Measurements from ENCODE around the gene OR2T11.
"Not testable (repeated sequence)": the region's sequence is repeated elsewhere in the genome, so short reads cannot be mapped to it uniquely, and the experiment has no call there.

OR2T11 gene

DNA sequence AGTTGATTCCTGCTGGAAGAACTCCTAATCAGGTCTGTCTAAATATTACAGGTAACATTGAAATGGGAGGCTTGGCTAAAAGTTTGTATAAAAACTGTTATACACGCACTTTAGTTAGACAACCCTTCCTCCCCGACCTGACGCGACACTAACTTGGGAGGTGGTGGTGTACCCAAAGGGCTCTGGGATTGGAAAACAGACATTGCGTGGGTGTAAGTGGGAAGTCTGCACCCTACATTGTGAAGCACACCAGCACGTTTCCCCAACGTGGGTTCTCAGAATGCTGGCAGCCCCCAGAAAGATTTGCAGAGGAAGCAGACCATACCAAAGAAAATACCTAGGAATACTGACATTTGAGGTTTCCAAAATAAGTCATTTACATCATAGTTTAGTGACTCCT lies 16.8 kb downstream of the OR2T11 start:
- no peak for DNase-seq

DNA sequence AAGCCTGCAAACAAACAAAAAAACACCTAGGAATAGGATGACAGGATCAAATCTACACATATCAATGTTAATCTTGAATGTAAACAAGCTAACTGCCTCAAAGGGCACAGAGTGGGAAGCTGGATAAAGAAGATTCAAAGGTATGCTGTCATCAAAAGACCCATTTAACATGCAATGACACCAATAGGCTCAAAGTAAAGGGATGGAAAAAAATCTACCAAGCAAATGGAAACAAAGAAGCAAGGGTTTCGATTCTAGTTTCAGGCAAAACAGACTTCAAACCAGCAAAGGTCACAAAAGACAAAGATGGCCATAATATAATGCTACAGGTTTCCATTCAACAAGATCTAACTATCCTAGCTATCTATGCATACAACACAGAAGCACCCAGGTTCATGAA lies 21.1 kb downstream of the OR2T11 start:
- DNase-seq: no peak

DNA sequence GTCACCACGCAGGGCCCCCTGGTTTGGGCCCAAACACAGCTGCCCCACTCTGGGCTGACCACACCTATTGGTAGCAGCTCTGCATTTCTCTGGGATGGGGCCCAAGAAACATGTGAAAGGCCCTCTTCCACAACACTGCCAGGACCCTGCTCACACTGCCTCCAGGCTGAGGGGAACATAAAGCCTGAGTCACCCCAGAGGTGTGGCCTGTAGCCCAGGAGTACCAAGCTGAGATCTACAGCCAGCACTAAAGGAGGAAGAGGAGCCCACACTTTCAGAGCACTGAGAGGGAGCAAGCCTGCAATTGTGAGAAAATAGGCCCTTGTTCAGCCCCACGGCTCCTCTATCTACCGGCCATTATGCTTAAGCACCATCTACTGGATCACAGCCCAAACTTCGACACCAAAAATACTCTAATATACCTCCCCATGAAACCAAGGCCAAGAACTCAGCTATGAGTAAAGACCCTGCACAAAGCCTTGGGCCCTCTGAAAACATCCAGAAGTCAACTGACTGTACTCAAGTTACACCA lies 22.9 kb downstream of the OR2T11 start:
- no peak for DNase-seq

DNA sequence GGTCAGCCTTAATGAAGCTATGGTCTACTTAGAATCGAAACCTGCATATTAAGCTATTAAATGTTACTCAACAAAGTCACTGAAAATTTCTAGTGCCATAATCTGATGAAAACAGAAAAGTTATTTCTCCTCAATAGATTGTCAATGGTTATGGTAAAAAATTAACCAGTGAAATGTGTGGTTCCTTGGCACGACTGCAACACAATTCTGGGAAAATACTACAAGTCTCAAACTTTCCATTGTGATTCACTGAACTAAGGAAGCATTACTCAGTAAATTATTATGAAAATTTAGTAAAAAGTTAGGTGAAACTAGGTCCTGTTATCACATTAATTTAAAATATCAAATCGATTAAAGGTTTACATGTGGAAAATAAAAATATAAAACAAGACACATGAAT lies 24.6 kb downstream of the OR2T11 start:
- no peak for DNase-seq

DNA sequence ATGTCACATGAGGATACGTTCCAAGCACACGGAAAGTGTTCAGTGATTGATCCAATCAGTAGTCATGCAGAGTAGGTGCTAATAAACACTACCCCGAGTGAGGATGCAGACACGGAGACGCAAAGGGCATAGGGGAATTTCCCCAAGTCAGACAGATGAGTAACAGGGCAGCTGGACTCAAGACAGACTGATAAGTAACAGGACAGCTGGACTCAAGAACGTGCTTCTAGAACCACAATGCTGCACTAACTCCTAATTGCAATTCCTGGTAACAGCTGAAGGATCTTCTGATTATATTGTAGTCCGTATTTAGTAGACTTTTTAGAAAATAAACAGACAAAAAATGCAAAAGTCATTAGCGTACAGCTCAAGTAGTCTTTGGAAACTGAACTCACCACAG lies 35.5 kb downstream of the OR2T11 start:
- DNase-seq: no peak

DNA sequence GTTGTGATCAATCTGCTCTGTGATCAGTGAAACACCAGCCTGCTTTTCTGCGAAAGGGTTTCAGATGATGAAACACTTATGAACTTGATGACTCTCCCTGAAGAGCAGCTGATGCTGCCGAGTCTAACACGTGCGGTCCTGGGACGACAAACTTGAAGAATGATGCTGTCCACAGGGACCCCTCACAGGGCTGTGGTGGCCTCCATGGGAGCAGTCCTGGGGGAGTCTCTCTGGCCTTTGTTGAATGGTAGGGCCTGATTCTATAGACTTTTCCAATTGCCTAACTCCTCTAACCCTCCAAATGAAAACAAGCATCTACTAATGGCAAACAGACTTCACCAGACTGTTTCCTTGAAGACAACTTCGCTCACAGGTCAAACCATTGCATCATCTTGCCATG lies 37.3 kb downstream of the OR2T11 start, which contains the start of gene OR2T10:
TSS of gene OR2T10 (minus strand) at position 112 of the 400 bp plus-strand sequence. CDS start 3,932 bp downstream, outside the sequence.
- no peak for DNase-seq

DNA sequence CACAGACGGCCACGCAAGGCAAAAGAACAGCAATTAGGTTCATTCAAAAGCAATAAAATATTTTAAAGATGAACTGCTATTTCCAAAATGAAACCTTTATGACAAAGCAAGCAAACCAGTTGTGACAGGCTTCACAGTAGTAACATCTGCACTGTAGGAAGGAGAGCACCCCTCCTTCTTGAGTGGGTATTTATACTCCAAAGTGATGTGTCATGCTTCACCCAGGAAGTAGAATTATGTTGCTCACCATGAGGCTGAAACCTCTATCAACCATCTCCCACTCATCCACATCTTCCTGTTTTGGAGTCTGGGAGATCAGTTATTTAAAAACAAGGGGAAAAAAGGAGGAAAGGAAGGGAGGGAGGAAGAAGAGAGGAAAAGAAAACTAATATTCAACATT lies 38.3 kb downstream of the OR2T11 start:
- no peak for DNase-seq

DNA sequence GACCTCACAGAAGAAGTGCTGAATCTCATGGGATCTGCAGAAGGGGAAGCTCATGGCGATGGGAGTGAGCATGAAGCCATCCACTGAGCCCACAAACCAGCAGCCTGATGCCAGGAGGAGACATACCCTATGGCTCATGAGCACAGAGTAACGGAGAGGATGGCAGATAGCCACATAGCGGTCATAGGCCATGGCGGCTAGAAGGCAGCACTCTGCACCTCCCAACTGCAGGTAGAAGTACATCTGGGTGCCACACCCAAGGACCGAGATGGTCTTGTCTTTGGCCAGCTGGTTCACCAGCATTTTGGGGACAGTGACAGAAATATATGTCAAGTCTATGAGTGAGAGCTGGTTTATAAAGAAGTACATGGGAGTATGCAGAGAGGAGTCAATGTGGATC lies 41.7 kb downstream of the OR2T11 start:
- no peak for DNase-seq

DNA sequence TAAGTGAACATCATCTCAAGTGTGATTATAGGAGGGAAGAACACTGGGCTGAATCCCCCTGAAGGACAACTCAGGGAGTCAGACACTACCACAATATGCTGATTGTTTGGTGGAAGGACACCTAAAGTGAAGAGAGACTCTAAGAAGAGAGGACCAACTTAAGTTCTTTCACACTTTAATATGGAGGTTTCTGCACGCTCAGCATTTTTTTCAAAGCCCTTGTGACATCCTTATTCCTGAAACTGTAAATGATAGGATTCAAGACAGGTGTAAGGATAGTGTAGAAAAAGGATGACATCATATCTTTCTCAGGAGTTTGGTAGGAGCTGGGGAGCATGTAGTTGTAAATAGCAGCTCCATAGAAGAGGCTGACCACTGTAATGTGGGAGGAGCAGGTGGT lies 42.2 kb downstream of the OR2T11 start:
- DNase-seq: no peak

DNA sequence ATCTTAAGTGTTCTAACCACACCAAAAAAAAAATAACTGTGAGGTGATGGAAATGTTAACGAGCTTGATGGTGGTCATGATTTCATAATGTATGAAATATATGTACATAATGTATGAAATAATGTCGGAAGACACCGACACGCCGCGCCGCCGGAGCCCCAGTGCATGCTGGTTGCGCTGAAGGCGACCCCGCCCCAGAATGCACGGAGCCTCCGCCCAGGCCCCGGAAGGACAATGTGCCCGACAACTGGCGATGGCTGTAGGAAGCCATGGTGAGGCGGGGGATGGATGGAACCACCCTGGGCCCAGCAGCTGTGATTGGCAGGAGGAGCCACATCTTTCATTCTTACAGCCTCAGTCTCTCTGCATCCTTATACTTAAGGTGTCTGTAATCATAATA lies 44.8 kb downstream of the OR2T11 start:
- no peak for DNase-seq

DNA sequence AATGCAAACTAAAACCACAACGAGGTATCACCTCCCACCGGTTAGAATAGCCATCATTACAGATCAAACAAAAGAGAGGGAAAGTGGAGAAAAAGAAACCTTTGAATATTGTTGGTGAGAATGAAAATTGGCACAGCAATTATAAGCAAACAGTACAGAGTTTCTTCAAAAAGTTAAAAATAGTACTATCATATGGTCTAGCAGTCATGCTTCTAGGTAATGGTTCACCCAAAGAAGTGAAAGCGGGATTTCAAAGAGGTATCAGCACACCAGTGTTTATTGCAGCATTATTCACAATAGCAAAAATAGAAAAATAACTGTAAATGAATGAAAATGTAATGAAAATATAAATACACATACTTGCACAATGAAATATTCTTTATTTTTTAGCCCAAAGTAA lies 45.6 kb downstream of the OR2T11 start:
- no peak for DNase-seq

DNA sequence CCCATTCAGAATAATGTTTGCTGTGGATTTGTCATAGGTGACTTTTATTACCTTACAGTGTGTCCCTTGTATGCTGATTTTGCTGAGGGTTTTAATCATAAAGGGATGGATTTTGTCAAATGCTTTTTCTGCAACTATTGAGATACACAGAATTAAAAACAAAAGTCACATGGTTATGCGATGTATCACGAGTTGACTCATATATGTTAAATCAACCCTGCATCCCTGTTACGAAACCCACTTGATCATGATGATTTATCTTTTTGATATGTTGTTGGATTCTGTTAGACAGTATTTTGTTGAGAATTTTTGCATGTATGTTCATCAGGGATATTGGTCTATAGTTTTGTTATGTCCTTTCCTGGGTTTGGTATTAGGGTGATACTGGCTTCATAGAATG lies 49.6 kb downstream of the OR2T11 start:
- no peak for DNase-seq

DNA sequence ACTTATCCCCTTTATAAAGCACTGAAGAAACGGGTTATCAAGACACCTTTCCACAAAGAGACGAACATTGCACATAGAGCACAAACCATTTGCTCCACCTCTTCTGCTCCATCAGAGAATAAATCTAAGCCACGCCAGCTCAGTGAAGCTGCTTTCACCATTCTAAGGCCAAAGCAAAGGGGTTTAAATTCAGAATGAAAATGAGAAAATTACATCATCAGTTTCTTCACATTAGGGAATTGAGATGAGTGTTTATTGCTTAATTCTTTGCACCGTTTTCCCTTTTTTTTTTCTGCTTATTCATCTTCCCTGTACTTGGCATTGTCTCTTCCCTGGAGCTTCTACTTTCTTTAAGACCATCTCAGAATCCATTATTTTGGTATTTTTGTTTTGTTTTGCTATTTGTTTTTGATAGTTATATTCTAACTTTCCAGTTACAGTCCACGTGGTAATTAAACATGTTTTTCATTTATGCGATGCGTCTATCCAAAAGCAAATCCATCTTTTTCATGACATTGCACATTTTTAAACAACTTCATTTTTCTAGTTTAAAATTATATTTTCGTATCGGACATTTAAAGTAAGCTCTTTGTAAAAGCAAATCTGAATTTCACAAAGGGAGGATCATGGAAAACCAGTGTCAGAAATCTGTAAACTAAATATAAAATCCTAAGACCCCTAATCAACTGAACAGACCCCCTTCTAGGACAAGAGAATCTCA lies 58.5 kb downstream of the OR2T11 start:
- DNase-seq: no peak

DNA sequence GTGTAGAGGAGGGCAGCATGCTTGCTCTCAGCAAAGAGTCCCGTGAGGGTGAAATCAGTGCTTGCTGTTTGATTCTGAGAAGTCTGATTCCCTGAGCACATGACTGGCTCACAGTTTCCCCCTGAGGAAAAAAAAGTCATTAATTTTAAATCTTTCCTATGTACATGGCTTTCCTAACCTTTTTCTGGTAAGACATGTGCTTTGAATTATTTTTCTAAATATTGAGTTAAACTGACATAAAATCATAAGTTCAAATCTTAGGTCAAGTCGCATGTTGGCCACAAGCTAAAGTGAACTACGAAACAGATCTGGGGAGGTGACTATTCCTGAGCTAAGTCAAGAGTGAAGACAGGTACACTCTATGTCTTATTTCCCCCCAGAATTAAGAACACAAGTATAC lies 60.2 kb downstream of the OR2T11 start, which contains the start of gene OR2T34:
TSS of gene OR2T34 (minus strand) at position 101 of the 400 bp plus-strand sequence. CDS start at position 101, 0 bp downstream.
- DNase-seq: not testable (repeated sequence)

DNA sequence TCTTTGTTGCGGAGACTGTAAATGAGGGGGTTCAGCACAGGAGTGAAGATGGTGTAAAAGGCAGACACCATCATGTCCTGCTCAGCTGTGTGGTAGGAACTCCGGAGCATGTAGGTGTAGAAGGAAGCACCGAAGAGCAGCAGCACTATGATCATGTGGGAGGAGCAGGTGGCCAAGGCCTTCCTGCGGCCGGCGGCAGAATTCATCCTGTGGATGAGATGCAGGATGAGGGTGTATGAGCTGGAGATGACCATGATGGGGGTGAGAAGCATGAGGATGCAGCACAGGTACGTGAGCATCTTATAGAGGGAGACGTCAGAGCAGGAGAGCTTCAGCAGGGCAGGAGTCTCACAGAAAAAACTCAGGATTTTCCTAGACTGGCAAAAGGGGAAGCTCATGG lies 61.0 kb downstream of the OR2T11 start:
- not testable (repeated sequence) for DNase-seq
